ENCODE results near the gene CAPG.

The CAPG gene

DNA sequence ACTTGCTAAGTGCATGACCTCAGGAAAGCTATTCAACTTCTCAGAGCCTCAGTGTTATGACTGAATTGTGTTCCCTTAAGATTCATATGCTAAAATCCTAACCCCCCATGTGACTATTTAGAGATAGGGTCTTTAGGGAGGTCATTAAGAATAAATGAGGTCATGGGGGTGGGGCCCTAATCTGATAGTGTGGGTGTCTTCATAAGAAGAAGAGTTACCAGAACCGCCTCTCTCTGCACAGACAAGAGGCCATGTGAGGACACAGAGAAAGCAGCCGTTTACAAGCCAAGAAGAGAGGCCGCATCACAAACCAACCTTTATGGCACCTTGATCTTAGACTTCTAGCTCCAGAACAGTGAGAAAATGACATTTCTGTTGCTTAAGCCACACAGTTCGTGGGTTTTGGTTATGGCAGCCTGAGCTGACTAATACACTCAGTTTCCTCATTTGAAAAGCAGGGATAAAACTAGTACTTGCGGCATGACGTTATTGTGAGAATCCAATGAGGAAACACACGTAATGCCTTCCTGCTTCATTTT is 18.2 kb upstream of the CAPG start:
- Histone ChIP-seq H3K36me3 (ENCODE audit: control insufficient read depth, low read depth, low read length) (no peaks in the 10 kb centered on the region), H3K27me3 (ENCODE audit: control insufficient read depth, insufficient read depth, low read length) (peaks cover 8% of the 10 kb centered on the region), H3K4me1 (ENCODE audit: control insufficient read depth, low read depth, low read length) (peaks cover 27% of the 10 kb centered on the region), H3K9ac (ENCODE audit: low read length) (no peak overlapping the region), H3K4me3 (ENCODE audit: low read length) (no peak overlapping the region), H3K9me3 (ENCODE audit: control insufficient read depth, low read depth, low read length) (no peaks in the 10 kb centered on the region), H3K27ac (ENCODE audit: low read length) (no peak overlapping the region)

DNA sequence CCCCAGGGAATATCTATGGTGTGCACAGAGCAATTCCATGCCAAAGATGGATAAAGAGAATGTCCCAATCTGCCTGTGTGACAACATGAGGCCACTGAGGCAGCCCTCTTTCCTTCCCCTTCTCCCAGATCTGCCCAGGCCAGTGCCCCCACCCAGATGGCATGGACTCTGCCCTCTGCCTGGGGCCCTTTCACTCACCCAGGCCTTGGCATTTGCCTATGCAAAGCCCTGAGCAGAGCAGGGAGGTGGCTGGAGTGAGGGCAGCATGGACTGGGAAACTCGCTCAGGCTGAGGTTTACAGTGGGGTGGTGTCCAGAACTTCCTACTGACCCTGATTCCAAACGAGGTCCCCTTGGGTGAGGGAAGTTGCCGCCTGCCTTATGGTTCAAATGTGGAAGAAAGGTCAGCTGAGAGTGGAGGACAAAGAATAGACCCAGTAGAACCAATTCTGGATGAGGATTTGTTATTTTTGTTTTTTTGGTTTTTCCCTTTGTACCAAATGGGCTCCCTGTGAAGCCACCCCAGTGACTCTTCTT is 17.2 kb upstream of the CAPG start:
- no peaks in the 10 kb centered on the region for H3K9me3 ChIP-seq (ENCODE audit: control insufficient read depth, low read depth, low read length)
- no peak overlapping the region for H3K9ac ChIP-seq (ENCODE audit: low read length)
- H3K36me3 ChIP-seq (ENCODE audit: control insufficient read depth, low read depth, low read length): no peaks in the 10 kb centered on the region
- H3K27ac ChIP-seq (ENCODE audit: low read length): no peak overlapping the region
- H3K4me1 ChIP-seq (ENCODE audit: control insufficient read depth, low read depth, low read length): peaks cover 19% of the 10 kb centered on the region
- H3K4me3 ChIP-seq (ENCODE audit: low read length): no peak overlapping the region
- H3K27me3 ChIP-seq (ENCODE audit: control insufficient read depth, insufficient read depth, low read length): peaks cover 8% of the 10 kb centered on the region

GRCh38 chr2:85425588-85425987 is 15.4 kb upstream of the CAPG start:
- H3K36me3 ChIP-seq (ENCODE audit: control insufficient read depth, low read depth, low read length): no peaks in the 10 kb centered on the region
- no peak overlapping the region for H3K4me3 ChIP-seq (ENCODE audit: low read length)
- H3K27ac ChIP-seq (ENCODE audit: low read length): no peak overlapping the region
- H3K4me1 ChIP-seq (ENCODE audit: control insufficient read depth, low read depth, low read length): peaks cover 16% of the 10 kb centered on the region
- H3K9me3 ChIP-seq (ENCODE audit: control insufficient read depth, low read depth, low read length): no peaks in the 10 kb centered on the region
- no peak overlapping the region for H3K9ac ChIP-seq (ENCODE audit: low read length)
- peaks cover 8% of the 10 kb centered on the region for H3K27me3 ChIP-seq (ENCODE audit: control insufficient read depth, insufficient read depth, low read length)

GRCh38 chr2:85423525-85423924 is 13.4 kb upstream of the CAPG start:
- Histone ChIP-seq H3K9me3 (ENCODE audit: control insufficient read depth, low read depth, low read length) (no peaks in the 10 kb centered on the region), H3K4me1 (ENCODE audit: control insufficient read depth, low read depth, low read length) (peaks cover 11% of the 10 kb centered on the region), H3K27ac (ENCODE audit: low read length) (no peak overlapping the region)

GRCh38 chr2:85422072-85422457 is 11.9 kb upstream of the CAPG start:
- H3K9ac ChIP-seq (ENCODE audit: low read length): no peak overlapping the region
- H3K36me3 ChIP-seq (ENCODE audit: control insufficient read depth, low read depth, low read length): no peaks in the 10 kb centered on the region
- peaks cover 11% of the 10 kb centered on the region for H3K4me1 ChIP-seq (ENCODE audit: control insufficient read depth, low read depth, low read length)
- no peak overlapping the region for H3K27ac ChIP-seq (ENCODE audit: low read length)
- no peak overlapping the region for H3K4me3 ChIP-seq (ENCODE audit: low read length)
- no peaks in the 10 kb centered on the region for H3K9me3 ChIP-seq (ENCODE audit: control insufficient read depth, low read depth, low read length)
- peaks cover 5% of the 10 kb centered on the region for H3K27me3 ChIP-seq (ENCODE audit: control insufficient read depth, insufficient read depth, low read length)

More at GRCh38 chr2:85423525-85423924, 13.4 kb upstream of the CAPG start:
- Histone ChIP-seq H3K27me3 (ENCODE audit: control insufficient read depth, insufficient read depth, low read length) (peaks cover 8% of the 10 kb centered on the region), H3K4me3 (ENCODE audit: low read length) (no peak overlapping the region), H3K36me3 (ENCODE audit: control insufficient read depth, low read depth, low read length) (no peaks in the 10 kb centered on the region), H3K9ac (ENCODE audit: low read length) (no peak overlapping the region)

DNA sequence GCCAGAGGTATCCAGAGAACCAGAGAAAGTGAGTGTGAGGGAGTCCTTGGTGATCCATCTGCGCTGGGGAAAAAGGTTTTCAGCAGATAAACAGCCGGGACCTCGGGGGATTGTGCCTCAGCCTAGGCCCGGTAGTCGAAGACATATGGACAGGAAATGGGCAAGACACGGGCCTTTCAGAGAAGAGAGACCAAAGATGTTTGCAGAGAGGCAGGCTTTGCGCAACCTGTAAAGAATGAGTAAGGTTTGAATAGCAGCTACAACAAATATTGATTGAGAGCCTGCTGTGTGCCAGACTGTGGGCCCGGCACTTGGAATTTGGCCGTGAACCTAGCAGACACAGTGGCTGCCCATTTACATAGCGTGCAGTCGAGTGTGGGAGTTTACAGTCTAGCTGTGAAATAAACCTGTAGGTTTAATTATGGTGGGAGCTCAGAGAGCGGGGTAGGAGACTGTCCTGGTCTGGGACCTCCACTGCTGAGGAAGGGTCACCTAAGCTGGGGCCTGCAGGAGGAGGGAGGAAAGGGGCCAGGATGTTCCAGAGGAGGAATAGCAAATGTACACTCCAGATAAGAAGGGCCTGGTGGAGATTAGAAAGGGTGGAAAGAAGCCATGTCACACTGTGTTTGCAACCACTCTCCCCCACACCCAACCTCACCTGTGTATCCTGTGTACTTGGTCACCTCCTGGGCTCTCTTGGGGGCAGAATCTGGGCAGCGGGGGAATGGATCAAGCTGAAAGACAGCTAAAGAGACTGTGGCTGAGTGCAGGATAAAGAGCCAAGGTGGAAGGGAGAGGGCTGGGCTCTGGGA is 11.3 kb upstream of the CAPG start:
- H3K9ac ChIP-seq (ENCODE audit: low read length): no peak overlapping the region
- H3K4me1 ChIP-seq (ENCODE audit: control insufficient read depth, low read depth, low read length): peaks cover 11% of the 10 kb centered on the region
- H3K27me3 ChIP-seq (ENCODE audit: control insufficient read depth, insufficient read depth, low read length): no peaks in the 10 kb centered on the region
- H3K9me3 ChIP-seq (ENCODE audit: control insufficient read depth, low read depth, low read length): no peaks in the 10 kb centered on the region
- H3K4me3 ChIP-seq (ENCODE audit: low read length): no peak overlapping the region
- no peak overlapping the region for H3K27ac ChIP-seq (ENCODE audit: low read length)
- H3K36me3 ChIP-seq (ENCODE audit: control insufficient read depth, low read depth, low read length): no peaks in the 10 kb centered on the region

GRCh38 chr2:85420536-85421259 is 10.5 kb upstream of the CAPG start:
- H3K9me3 ChIP-seq (ENCODE audit: control insufficient read depth, low read depth, low read length): no peaks in the 10 kb centered on the region
- no peak overlapping the region for H3K9ac ChIP-seq (ENCODE audit: low read length)
- H3K36me3 ChIP-seq (ENCODE audit: control insufficient read depth, low read depth, low read length): no peaks in the 10 kb centered on the region
- H3K27ac ChIP-seq (ENCODE audit: low read length): no peak overlapping the region
- H3K4me3 ChIP-seq (ENCODE audit: low read length): no peak overlapping the region
- H3K27me3 ChIP-seq (ENCODE audit: control insufficient read depth, insufficient read depth, low read length): no peaks in the 10 kb centered on the region
- peaks cover 11% of the 10 kb centered on the region for H3K4me1 ChIP-seq (ENCODE audit: control insufficient read depth, low read depth, low read length)

DNA sequence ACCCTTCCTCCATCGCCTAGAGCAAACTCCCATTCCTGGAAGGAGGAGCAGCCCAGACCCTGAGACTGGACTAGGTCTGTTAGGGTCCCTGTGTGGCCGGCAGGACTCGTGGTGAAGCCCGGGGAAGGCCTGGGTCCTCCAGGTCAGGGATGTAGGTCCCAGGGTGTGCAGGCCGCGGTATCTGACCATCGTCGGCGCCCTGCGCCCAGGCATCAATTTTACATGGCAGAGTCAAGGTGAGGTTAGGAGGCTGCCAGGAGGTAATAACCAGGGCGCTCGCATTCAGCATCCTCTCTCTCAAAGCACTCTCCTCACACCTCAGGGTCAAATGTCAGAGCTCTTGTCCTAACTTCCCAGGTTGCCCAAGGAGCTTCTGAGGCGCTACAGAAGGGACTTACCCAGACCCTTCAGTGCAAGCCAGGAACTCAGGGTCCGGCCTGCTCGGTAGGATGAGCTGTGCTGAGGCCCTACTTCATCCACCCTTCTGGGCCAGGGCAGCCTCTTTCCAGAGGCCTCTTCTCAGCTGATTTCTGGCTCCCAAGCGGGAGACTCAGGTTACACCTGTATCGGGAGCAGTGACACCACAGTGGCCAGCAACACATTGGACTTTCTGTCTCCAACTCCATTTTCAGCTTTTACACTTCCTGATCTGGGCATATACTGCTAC is 9.0 kb upstream of the CAPG start:
- H3K9me3 ChIP-seq (ENCODE audit: control insufficient read depth, low read depth, low read length): no peaks in the 10 kb centered on the region
- no peaks in the 10 kb centered on the region for H3K27me3 ChIP-seq (ENCODE audit: control insufficient read depth, insufficient read depth, low read length)
- no peaks in the 10 kb centered on the region for H3K36me3 ChIP-seq (ENCODE audit: control insufficient read depth, low read depth, low read length)
- H3K9ac ChIP-seq (ENCODE audit: low read length): peak overlapping the region; percentile 79
- H3K4me3 ChIP-seq (ENCODE audit: low read length): peak overlapping the region; percentile 67
- H3K27ac ChIP-seq (ENCODE audit: low read length): peak overlapping the region; percentile 66
- peaks cover 11% of the 10 kb centered on the region for H3K4me1 ChIP-seq (ENCODE audit: control insufficient read depth, low read depth, low read length)

DNA sequence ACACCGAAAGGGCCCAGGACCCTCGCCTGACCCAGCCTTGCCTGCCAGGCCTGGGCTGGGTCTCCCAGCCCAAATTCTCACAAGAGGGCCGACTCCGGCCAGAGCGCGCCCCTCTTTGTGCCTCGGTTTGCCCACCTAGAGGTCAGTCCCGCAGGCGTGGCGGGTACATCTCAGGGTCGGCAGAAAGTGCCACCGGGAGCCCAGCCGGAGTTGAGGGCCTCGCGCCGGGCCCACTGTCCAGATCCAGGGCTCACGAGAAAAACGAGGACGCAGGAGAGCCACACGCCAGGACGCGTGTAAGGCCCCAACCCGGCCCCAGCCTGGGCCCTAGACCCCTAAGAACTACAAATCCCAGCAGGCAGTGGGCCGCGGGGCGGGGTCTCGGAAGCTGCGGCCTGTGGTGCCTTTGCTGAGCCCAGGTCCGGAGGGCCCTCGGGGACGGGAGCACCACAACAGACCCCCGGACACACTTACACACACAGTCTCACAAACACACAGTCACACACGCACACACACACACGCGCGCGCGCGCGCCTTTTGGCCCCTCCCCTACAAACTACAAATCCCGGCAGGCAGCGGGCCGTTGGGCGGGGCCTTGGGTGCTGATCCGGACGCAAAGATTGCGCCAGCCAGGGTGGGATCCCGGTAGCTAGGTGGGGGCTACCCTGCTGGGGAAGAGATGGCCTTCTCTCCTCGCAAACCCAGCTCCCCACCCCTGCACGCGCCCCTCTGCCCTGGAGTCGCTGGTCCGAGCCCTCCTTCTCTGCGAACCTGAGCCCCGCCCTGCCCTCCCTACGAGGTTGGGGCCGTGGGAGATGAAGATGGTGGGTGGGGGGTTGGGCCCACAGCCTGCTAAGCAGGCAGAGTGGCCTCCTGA is 8.2 kb upstream of the CAPG start, which contains the start of gene SH2D6:
TSS of gene SH2D6 (plus strand) at position 583 of the 877 bp plus-strand sequence. CDS start 10,752 bp downstream, outside the sequence.
- Histone ChIP-seq H3K4me1 (ENCODE audit: control insufficient read depth, low read depth, low read length) (peaks cover 11% of the 10 kb centered on the region), H3K27me3 (ENCODE audit: control insufficient read depth, insufficient read depth, low read length) (no peaks in the 10 kb centered on the region), H3K36me3 (ENCODE audit: control insufficient read depth, low read depth, low read length) (no peaks in the 10 kb centered on the region), H3K27ac (ENCODE audit: low read length) (peak within 1 kb of the TSS; percentile 66), H3K9ac (ENCODE audit: low read length) (peak within 1 kb of the TSS; percentile 79), H3K9me3 (ENCODE audit: control insufficient read depth, low read depth, low read length) (no peaks in the 10 kb centered on the region), H3K4me3 (ENCODE audit: low read length) (peak within 1 kb of the TSS; percentile 67)

GRCh38 chr2:85415980-85416650 is 5.9 kb upstream of the CAPG start:
- H3K27ac ChIP-seq (ENCODE audit: low read length): no peak overlapping the region
- peaks cover 16% of the 10 kb centered on the region for H3K4me1 ChIP-seq (ENCODE audit: control insufficient read depth, low read depth, low read length)
- no peak overlapping the region for H3K9ac ChIP-seq (ENCODE audit: low read length)
- no peaks in the 10 kb centered on the region for H3K9me3 ChIP-seq (ENCODE audit: control insufficient read depth, low read depth, low read length)
- peaks cover 4% of the 10 kb centered on the region for H3K27me3 ChIP-seq (ENCODE audit: control insufficient read depth, insufficient read depth, low read length)
- H3K4me3 ChIP-seq (ENCODE audit: low read length): no peak overlapping the region
- no peaks in the 10 kb centered on the region for H3K36me3 ChIP-seq (ENCODE audit: control insufficient read depth, low read depth, low read length)
